Measurements from ENCODE around the gene PHOX2B.
"Not testable (repeated sequence)": the region's sequence is repeated elsewhere in the genome, so short reads cannot be mapped to it uniquely, and the experiment has no call there.

Gene PHOX2B

DNA sequence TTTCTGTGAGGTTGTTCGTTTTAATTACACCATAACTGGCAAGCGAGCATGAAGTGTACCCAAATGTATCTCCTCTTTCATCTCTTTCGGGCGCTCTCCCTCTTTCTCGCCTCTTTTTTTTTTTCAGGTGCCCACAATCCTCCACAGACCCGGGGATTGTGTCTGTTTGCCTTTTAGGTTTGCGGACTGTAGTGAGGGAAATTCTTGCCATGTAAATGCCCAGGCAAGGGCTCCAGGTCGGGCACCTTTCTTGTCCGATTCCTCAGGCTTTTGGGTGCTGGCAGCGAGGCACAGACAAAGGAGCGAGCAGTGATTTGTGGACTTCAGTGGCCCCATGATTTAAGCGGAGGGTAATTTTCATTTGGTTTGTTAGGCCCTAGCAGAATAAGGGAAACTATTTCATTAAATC is 1.1 kb upstream of the PHOX2B start:
- no peak for DNase-seq (ENCODE audit: low read depth in 1 of 2, low spot score in 1 of 2)

DNA sequence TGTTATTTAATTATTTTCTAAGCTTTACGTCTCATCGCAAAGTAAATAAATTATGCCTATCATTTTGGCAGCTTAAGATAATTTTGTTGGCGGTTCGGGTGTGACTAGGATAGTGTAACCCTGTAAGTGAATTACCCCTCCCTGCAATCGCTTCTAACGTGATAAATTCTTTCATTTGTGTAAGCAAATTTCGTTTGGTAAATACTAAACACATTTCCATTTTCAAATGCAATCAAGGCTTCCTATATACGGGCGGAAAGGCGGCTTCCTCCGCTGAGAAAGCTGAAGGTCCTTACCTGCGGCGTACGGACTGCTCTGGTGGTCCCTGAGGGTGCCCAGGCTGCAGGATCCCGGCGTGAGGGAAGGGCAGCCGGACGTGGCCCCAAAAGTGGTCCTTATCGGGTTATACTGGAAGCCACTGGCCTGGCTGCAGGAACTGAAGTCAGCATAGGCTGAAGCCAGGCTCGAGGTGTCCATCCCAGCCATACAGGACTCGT is 403 bp downstream of the PHOX2B start:
- DNase-seq (ENCODE audit: low read depth in 1 of 2, low spot score in 1 of 2): no peak

DNA sequence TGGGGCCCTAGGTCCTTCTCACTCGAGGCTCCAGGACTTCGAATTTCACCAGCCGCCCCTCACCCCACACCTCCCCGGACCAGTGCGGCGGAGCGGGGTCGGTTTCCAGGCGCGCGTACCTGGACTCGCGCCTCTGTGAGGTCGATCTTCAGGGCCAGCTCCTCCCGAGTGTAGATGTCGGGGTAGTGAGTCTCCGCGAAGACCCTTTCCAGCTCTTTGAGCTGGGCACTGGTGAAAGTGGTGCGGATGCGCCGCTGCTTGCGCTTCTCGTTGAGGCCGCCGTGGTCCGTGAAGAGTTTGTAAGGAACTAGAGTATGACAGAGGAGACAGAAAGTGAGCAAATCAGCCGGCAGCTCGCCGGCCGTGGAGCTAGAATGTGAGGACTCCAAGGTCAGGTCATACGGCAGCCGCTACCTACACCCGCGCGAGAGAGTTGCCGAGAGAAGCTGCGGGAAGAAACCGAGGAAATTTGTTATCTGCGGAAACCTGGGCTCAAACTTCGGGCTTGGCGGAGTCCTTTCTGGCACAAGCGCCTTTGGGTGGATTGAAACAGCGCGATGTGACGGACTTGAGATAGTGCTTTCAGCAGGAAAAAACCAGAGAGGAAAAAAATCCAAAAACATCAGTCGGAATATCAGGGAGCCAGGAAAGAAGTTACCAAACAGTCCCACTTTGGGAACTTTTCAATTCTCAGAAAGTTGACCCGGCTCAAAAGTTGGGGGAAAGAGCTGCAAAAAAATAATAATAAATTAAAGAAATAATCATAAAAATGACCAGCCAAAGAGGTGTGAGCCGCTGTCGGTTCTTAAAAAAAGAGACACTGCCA is 1.1 kb downstream of the PHOX2B start:
- no peak for DNase-seq (ENCODE audit: low read depth in 1 of 2, low spot score in 1 of 2)

DNA sequence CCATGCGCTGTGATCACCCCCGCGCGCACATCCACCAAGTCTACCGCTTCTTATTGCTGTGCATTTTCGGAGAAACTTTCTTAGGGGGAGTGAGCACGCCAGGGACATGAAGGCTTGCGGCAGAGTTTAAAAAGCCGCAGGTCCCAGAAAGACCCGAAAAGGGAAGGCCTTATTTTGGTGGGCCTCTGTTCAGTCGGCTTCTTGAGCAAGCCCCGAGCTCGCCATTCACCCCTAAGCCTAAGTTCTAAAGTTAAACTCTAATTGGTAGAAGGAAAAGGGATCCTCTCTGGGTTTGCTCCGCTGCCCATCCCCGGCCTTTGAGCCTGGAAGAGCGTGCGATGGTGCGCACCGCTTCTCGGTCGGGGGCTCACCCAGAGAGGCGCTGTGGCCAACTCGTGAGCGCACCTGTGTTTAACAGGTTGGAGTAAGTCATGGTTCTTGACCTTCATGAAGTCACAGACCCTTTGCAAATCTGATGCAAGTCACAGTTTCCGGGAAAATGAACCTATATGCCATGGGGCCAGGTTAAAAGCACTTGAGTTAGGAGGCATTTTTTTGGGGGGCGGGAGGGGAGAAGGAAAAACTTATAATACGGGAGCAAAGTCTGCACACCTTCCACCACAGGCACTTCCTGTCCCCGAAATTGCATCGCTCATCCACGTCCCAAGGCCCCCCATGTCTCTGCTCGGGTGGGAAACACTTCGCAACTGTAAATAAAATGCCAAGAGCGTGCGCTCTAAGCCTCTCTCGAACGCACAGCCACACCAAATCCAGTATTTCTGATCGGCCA is 1.9 kb downstream of the PHOX2B start:
- no peak for DNase-seq (ENCODE audit: low read depth in 1 of 2, low spot score in 1 of 2)

DNA sequence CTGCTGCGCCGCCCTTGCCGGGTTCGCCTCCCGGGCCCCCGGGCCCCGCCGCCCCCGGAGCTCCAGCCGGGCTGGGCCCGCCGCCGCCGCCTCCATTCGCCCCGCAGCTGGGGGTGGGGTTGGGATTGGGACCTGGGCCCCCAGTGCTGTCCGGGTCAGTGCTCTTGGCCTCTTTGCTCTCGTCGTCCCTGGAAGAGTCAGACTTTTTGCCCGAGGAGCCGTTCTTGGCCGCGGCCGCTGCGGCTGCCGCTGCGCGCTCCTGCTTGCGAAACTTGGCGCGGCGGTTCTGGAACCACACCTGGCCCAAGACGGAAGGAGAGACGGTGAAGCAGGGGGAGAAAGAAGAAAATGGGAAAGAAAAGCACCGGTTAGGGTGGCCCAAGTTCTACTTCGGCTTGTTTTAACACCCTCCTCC is 2.5 kb downstream of the PHOX2B start:
- DNase-seq (ENCODE audit: low read depth in 1 of 2, low spot score in 1 of 2): no peak

DNA sequence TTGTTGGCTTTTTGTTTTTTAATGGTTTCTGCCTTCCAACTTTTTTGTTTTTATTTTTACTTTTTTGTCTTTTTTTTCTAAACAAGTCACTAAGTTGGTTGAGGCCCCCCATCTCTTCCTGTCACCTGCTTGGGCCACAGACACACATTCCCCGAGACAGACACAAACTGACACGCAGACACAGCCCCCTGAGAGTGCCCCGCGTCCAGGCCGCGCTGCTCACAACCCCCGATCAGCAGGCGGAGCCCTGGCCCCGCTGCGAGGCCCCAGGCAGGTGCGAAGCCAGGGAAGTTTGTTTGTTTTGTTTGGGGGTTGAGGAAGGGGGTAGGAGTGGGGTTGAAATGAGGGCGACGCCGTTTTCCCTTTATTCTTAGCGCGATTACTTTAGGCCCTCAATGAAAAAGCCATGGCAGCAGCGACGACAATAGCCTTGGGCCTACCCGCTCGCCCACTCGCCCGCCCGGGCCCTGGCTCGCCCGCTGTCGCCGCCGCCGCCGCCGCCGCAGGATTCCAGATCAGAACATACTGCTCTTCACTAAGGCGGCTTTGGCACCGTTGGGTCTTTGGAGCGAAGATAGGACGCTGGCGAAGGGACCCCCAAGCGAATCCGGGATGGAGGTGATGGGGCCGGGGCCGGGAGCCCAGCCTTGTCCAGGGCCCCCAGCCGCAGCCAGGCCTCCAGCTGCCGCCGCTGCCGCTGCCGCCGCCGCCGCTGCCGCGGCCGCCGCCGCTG is 3.1 kb downstream of the PHOX2B start:
- DNase-seq (ENCODE audit: low read depth in 1 of 2, low spot score in 1 of 2): no peak

DNA sequence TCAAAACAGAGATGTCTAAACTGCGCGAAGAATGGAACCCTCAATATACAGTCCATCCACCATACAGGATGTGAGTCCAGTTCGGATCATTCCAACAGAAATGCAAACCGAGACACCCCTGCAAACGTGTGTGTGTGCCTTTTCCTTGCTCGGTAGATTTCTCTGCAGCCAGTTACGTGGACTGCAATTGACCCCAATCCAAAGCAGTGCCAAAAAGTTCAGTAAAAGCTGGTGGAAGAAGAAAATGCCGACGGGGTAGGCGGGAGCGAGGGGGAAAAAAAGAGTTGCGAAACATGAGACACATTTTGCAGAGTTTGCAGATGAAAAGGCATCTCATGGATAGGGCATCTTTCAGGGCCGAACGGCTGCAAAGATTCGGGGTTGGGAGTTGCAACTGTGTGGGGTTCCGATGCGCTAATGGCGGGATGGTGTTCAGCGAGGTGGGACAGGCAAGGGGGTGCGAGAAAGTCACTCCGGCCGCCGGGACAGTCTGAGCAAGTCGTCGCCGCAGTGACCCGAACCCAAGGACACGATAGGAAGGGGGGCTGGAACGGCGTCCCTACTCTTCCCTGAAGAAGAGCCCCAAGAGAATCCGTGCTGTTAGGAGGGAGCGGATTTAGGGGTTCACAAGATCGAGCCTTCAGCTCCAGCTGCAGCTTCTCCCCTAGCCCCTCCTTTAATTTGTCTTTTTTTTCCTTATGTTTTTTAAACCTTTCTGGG is 3.8 kb downstream of the PHOX2B start:
- DNase-seq (ENCODE audit: low read depth in 1 of 2, low spot score in 1 of 2): no peak

DNA sequence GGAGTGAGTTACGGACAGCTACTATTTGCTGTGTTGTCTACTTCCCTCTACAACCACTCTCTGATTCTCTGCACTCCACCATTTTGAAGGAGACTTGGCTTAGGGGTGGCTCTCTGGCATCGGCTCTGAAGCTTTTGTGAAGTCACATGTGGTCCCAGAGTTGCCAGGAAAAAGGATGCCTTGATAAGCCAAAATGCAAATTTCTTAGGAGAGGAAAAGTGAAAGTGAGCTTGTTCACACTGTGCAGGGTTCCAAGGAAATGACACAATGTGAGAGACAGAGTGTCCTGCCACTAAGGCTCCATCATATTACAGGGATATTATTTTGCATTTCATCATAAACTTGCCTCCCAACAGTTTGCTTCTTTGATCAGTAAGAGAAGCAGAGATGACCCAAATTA is 7.2 kb downstream of the PHOX2B start:
- no peak for DNase-seq (ENCODE audit: low read depth in 1 of 2, low spot score in 1 of 2)

DNA sequence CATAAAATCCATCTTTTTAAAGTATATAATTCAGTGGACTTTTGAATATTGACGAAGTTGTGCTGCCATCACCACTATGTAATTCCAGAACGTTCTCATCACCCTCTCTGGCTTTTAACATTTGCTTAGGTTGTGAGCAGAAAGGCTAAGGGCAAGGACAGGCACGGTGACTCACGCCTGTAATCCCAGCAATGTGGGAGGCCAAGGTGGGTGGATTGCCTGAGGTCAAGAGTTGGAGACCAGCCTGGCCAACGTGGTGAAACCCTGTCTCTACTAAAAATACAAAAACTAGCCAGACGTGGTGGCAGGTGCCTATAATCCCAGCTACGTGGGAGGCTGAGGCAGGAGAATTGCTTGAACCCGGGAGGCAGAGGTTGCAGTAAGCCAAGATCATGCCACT is 11.0 kb downstream of the PHOX2B start:
- not testable (repeated sequence) for DNase-seq (ENCODE audit: low read depth in 1 of 2, low spot score in 1 of 2)

DNA sequence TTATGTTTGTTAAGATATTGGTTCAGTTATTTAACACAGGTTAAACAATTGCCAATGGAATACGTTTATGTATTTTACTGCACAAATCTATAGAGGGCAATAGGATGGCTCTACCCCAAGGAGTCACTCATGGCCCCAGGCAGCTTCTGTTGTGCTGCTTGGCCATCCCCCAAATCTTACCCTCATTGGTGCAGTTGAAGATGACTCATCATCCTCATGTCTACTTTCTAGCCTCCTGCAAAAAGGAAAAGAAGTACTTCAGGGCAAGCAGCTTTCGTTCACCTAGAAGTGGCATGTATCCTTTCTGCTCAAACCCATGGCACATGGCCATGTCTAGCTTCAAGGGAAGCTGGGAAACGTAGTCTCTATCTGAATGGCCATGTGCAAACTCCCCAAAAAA is 14.2 kb downstream of the PHOX2B start:
- no peak for DNase-seq (ENCODE audit: low read depth in 1 of 2, low spot score in 1 of 2)

DNA sequence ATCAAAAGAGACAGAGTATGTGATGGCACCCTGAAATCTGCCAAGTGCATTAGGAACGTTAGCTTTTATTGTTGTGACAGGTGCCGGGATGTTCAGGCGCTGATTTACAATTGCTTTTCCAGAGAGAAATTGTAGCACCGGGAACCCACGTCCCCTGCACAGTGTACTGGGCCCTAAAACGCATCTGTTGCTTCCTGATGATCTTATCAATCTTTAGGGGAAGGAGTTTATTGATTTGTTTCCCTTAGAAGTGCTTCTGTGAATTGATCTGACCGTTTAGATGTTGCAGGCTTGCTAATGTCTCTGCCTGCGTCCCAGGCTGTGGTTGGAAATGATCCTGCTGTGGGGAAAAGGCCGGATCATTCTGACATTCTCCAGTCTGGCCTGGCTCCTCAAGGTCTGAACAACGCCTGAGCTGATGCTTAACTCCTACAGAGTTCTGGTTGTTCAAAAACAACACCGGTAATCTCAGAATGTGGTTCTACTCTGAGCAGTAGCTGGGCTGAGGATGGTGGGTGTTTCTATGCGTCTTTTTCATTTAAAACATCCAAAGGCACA is 16.9 kb downstream of the PHOX2B start:
- DNase-seq (ENCODE audit: low read depth in 1 of 2, low spot score in 1 of 2): no peak

DNA sequence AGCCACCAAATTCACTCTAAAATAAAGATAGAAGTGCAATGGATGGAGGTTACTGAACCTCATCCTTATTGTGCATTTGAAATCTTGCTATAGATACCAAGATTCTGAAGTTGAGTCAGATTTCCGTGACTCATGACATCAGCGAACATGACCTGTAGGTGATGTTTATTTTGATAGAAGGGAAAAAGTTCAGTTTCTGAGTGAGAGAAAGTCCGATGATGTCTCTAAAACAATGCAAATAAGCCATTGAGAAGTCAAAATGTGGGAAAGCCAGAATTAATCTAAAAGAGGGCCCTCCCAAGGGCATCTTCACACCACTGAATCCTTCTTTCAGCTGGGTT is 20.0 kb downstream of the PHOX2B start:
- no peak for DNase-seq (ENCODE audit: low read depth in 1 of 2, low spot score in 1 of 2)

DNA sequence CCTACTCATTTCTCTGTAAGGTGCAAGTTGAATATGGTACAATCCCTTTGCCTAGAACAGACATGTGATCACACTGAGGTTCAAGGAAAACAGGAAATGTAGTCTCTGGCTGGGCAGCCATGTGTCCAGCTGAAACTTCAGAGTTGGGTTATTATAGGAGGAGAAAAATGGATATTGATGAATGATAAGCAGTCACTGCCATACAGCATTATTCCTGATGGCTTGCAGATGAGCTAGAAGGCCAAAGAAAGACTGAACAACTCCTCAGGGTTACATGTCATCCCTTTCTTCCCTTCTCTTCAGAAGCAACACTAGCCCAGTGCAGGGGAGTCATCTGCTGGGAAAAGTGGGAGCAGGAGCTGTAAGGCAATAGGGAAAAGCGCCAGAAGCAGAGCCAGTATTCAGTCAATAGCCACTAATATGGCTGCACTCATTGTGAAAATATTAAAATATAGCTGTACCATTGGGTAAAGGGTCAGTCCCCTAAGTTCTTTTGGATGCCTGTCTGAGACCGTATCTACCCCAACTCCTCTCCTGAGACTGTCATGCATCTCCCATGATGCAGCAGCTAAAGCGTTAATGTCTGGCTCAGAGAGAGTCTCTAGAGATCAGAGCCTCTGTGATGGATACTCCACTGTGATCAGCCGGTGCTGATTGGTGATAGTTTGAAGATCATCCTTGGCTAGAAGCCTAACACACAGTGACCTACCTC is 20.5 kb downstream of the PHOX2B start:
- DNase-seq (ENCODE audit: low read depth in 1 of 2, low spot score in 1 of 2): no peak

DNA sequence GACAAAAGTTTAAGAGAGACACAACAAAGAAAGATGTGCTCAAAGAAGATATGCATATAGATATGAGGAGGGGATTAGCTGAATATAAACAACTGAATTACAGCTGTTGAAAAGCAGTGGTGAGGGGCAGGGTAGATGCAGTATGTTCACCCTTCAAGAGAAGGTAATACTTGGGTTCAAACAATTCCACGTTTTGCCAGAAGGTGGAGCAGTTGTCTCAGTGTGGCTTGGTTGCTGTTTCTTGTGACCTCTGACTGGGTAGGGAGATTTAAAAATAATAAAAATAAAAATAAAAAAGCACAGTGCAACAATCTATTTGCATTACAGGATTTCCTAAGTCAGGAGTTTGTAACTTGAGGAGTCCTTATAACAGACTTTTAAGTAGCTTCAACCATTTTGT is 23.3 kb downstream of the PHOX2B start:
- no peak for DNase-seq (ENCODE audit: low read depth in 1 of 2, low spot score in 1 of 2)

DNA sequence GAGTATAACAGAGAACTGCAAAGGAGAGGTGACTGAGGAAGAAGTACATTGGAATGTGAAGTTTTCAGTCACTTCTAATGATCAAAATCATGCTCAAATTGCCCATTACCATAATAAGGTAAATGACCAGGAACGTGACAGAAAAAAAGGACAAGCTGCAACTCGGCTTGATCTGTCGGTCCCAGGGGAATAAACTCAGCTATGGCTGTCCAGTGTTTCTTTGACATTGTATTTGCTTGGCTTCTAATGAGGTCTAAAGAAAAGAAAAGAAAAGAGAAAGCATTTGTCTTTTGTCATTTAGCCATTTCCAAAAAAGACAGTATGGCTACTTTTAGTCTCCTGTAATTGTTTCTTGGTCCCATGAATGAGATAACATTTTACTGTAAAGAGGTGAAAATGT is 25.2 kb downstream of the PHOX2B start:
- DNase-seq (ENCODE audit: low read depth in 1 of 2, low spot score in 1 of 2): no peak

DNA sequence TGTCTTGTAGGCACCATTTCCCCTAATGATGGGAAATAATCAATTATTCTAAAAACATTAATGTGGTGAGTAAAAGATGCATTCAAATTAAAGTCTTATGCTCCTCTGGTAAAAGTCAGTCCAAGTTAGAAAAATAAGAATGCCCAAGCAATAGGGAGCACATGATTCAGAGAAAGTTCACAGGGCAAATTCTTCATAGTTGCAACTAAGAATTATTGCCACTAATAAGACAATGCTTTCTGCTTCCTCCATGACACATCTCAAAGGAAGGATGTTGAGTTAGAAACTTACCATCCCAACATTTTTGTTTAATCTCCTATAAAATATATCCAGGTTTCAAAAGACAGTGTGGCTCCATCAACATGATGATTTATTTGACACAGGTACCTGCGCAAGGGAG is 26.3 kb downstream of the PHOX2B start:
- no peak for DNase-seq (ENCODE audit: low read depth in 1 of 2, low spot score in 1 of 2)

DNA sequence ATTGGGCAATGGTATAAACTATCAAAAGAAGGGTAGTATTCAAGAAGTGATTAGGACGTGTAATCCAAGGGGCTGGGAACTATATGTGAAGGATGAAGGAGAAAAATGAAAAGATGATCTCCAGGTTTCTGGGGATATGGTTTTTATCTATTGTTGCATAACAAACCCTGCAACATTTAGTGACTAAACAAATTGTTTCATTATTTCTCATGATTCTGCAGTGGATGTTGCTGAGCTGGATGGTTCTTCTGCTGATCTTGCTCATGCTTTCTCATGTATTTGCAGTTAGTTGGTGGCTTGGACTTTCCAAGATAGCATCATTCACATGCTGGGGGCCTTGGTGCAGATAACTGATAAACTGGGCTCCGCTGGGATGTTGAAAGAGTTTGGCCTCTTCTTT is 29.1 kb downstream of the PHOX2B start:
- DNase-seq (ENCODE audit: low read depth in 1 of 2, low spot score in 1 of 2): no peak

DNA sequence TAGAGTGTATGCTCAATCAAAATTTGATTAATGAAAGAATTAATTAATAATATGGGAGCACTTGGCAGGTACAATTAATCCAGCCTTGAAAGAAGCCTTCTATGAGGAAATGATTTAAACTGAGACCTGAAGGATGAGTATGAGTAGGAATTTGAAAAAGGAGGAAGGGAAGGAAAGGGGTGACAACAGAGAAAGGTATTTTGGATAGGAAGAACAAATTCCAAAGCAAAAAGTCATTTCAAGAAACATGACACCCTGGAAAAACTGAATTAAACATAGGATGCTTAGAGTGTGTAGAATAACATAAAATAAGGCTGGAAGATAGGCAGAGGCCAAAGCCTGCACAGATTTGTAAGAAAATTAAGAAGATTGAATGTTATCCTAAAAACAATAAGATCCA is 29.6 kb downstream of the PHOX2B start:
- no peak for DNase-seq (ENCODE audit: low read depth in 1 of 2, low spot score in 1 of 2)

DNA sequence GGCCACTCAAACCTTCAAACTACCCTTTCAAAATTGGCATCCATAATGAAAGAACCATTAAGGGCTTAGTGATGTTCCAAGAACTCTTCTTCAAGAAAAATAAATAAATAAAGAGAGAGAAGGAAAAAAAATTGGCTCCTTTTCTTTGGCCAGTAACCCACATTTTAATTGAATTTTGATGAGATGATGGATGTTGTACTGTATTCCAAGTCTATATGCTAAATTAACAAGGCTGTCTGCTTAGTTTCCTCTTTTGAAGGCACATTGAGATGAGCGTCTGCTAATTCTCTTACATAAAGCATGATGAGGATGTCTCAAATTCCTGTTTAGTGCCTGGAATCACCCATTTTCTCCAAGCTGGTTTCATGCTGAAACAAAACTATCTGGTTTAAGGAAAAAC is 33.4 kb downstream of the PHOX2B start:
- no peak for DNase-seq (ENCODE audit: low read depth in 1 of 2, low spot score in 1 of 2)

DNA sequence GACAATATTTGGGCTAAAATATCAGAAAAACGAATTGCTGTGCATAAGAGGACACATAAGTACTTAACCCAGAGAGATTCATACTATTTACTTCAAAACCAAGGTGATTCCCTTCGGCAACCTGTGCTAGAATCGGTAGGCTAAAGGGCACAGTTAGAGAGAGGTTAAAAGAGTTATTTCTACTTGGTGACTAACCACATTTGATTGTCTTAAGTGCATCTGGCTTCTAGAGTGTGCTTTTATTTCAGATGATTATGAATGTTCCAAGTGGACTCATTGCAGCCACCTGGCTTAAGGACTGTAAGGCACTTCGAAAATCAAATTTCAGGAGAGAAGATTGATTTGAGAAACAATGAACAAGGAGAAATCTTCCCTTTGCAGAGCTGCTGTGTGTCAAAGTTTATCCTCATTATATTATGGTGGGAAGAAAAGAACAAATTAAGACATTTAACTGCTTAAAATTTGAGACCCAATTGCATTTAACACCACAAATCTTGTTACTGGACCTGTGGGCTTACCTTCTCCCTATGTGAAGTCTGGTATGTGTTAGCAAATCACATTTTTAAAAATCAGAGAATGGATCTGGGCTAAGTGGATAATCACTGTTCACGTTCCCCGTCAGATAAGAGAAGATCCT is 34.0 kb downstream of the PHOX2B start:
- no peak for DNase-seq (ENCODE audit: low read depth in 1 of 2, low spot score in 1 of 2)
